ENCODE measurements around the gene CACNA1H. TPM values are rescaled to one million over a fixed set of nuclear protein-coding genes. Genes with fewer than 3 reads are reported as not detected.

CACNA1H gene
- total and polyA plus RNA-seq, 9 of the 15 experiments (the other 6 are each of a cell fraction or from before 2014, with no cell fraction given), result 0.10 to 0.18 TPM; not detected in 7

DNA sequence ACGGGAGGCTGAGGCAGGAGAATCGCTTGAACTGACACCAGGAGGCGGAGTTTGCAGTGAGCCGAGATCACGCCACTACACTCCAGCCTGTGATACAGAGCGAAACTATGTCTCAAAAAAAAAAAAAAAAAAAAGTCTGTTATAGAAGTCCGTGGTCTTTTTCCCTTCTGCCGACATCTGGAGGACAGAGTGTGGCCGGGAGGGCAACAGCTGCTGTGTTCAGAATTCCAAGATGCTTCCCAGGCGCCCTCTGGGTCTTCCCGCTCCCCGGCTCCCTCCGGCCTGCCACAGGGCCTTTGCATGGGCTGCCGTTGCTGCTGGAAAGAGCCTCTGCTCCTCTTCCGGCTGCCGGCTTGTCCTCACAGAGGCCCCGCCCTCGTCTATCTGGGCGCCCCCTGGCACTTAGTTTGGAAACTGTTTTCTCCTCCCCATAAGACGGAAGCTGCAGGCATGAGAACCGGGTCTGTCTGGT lies 2.4 kb upstream of the CACNA1H start (continued):
- TF ChIP-seq CEBPB (tag; IDR thresholded peaks at IDR 0.05) (no peak), STAG1 (CRISPR knock-in tag; IDR thresholded peaks at IDR 0.05; ENCODE audit: borderline replicate concordance) (no peak), ELK1 (CRISPR knock-in tag; IDR thresholded peaks at IDR 0.05) (no peak), SP1 (CRISPR knock-in tag; IDR thresholded peaks at IDR 0.05) (0 out of 2 replicates have a peak, but pooled peaks have one; percentile 18), CBX3 (IDR thresholded peaks at IDR 0.05; ENCODE audit: borderline replicate concordance in 1 of 2, low read length in 2 of 2) (0 out of 3 replicates have a peak, but pooled peaks of 1 of the 2 experiments have one; percentile 39), DLX4 (CRISPR knock-in tag; IDR thresholded peaks at IDR 0.05) (no peak), TRIM28 (IDR thresholded peaks at IDR 0.05) (no peak), NR3C1 (CRISPR knock-in tag; IDR thresholded peaks at IDR 0.05) (no peak), ZNF766 (CRISPR knock-in tag; conservative IDR thresholded peaks at IDR 0.05) (no peak), NONO (IDR thresholded peaks at IDR 0.05; ENCODE audit: low read depth in 2 of 2, low read length in 1 of 2) (no peak), MEF2D (tag; conservative IDR thresholded peaks at IDR 0.05; ENCODE audit: low read depth) (no peak), RBM25 (IDR thresholded peaks at IDR 0.05; ENCODE audit: low read depth, low read length, severe bottlenecking) (peak; percentile 95), BHLHE40 (IDR thresholded peaks at IDR 0.05; ENCODE audit: low read length) (no peak), PHTF2 (CRISPR knock-in tag; IDR thresholded peaks at IDR 0.05) (no peak), MED1 (CRISPR knock-in tag; IDR thresholded peaks at IDR 0.05; ENCODE audit: borderline replicate concordance) (no peak), CREB3 (tag; conservative IDR thresholded peaks at IDR 0.05; ENCODE audit: low read depth) (no peak), TAF7 (tag; IDR thresholded peaks at IDR 0.05) (no peak), BCL6 (CRISPR knock-in tag; IDR thresholded peaks at IDR 0.05) (no peak), PCBP2 (IDR thresholded peaks at IDR 0.05; ENCODE audit: low read depth, low read length, poor library complexity, severe bottlenecking) (no peak), SIN3A (IDR thresholded peaks at IDR 0.05; ENCODE audit: borderline replicate concordance in 2 of 2, control insufficient read depth in 1 of 2, low read depth in 2 of 2, low read length in 2 of 2) (no peak), ZNF354B (CRISPR knock-in tag; IDR thresholded peaks at IDR 0.05) (no peak)
- TF ChIP-seq, protein P1, sequence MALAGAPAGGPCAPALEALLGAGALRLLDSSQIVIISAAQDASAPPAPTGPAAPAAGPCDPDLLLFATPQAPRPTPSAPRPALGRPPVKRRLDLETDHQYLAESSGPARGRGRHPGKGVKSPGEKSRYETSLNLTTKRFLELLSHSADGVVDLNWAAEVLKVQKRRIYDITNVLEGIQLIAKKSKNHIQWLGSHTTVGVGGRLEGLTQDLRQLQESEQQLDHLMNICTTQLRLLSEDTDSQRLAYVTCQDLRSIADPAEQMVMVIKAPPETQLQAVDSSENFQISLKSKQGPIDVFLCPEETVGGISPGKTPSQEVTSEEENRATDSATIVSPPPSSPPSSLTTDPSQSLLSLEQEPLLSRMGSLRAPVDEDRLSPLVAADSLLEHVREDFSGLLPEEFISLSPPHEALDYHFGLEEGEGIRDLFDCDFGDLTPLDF (CRISPR knock-in tag; IDR thresholded peaks at IDR 0.05), result no peak
- TF ChIP-seq, protein P2, sequence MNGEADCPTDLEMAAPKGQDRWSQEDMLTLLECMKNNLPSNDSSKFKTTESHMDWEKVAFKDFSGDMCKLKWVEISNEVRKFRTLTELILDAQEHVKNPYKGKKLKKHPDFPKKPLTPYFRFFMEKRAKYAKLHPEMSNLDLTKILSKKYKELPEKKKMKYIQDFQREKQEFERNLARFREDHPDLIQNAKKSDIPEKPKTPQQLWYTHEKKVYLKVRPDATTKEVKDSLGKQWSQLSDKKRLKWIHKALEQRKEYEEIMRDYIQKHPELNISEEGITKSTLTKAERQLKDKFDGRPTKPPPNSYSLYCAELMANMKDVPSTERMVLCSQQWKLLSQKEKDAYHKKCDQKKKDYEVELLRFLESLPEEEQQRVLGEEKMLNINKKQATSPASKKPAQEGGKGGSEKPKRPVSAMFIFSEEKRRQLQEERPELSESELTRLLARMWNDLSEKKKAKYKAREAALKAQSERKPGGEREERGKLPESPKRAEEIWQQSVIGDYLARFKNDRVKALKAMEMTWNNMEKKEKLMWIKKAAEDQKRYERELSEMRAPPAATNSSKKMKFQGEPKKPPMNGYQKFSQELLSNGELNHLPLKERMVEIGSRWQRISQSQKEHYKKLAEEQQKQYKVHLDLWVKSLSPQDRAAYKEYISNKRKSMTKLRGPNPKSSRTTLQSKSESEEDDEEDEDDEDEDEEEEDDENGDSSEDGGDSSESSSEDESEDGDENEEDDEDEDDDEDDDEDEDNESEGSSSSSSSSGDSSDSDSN (IDR thresholded peaks at IDR 0.05; ENCODE audit: borderline replicate concordance in 1 of 2, low read depth in 2 of 2, low read length in 2 of 2), result no peak

All from K562 (cell line).